HG03354 (cell line): ENCODE data around the gene DRD4.
"Not testable (repeated sequence)": the region's sequence is repeated elsewhere in the genome, so short reads cannot be mapped to it uniquely, and the experiment has no call there.

Experiments
- ATAC-seq: cut with Tn5 transposase; IDR thresholded peaks from one replicate; pipeline ENCODE4 v1.9.1; 2021; ENCODE audit warnings: mild to moderate bottlenecking; ENCODE audit not compliant: unreplicated experiment, poor library complexity, severe bottlenecking

DRD4 gene

DNA sequence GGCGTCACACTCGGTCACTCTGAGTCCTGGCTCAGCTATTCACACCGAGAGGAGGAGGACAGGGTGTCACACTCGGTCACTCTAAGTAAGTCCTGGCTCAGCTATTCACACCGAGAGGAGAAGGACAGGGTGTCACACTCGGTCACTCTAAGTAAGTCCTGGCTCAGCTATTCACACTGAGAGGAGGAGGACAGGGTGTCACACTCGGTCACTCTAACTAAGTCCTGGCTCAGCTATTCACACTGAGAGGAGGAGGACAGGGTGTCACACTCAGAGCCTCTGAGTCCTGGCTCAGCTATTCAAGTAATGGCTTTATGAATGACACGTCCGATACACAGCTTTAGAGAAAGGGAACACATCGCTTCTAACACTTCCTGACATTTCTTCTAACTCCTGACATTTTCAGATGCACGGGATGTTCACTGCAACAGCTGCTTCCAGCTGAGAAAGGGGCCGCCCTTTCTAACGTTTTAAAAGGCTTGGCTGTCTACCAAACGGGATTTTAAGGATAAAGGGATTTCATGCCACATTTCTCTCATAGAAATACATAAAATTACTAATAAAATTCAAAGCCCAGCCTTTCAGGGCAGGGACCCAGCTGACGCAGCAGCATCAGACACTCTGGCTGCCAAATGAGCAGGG lies 28.1 kb downstream of the DRD4 start:
- no peak for ATAC-seq

DNA sequence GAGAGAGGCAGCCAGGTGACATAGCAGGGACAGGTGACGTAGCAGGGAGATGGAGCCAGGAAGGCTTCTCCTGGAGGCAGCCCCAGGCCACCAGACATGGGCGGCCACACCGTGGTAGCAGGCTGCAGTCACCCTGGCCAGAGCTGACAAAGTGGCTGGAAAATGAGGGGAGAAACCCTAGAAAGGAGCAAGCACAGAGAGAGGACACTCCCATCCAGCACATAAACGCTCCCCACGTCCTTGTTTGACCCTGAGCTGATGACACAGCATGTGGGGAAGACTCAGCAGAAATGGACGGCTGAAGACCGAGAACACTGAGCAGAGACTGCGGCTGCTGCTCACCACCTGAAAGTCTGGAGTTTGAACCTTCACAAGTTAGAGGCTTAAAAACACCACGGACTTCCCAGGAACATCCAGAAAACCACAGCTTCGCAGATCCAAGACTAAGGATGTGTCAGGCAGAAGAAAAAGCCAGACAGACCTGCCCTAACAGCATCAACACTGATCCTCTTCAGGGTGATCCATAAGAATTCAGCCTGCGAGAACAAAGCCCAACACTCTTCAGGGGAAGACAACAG lies 28.7 kb downstream of the DRD4 start:
- no peak for ATAC-seq

DNA sequence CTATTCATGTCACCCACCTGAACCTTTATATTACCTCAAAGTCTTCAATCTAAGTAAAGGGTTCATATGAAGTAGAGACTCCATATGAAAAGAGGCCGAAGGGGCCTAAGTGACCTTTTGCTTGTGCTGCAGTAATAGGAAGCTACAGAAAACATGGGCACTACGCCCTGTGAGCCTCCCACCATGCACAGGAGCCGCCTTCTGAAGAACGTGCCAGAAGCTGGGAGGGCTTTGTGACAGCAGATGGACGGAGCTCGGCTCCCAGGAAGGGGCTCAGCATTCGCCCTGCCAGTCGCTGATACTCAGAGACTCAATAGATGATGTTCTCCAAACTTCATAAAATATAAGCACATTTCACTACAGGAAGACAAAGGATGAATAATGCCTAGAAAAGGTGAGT lies 36.8 kb downstream of the DRD4 start:
- no peak for ATAC-seq

GRCh38 chr11:674406-674805 lies 37.3 kb downstream of the DRD4 start:
- no peak for ATAC-seq

GRCh38 chr11:678297-678696 lies 41.2 kb downstream of the DRD4 start:
- no peak for ATAC-seq

- no peak for ATAC-seq
Measured at GRCh38 chr11:679271-680207, 42.5 kb downstream of the DRD4 start.

DNA sequence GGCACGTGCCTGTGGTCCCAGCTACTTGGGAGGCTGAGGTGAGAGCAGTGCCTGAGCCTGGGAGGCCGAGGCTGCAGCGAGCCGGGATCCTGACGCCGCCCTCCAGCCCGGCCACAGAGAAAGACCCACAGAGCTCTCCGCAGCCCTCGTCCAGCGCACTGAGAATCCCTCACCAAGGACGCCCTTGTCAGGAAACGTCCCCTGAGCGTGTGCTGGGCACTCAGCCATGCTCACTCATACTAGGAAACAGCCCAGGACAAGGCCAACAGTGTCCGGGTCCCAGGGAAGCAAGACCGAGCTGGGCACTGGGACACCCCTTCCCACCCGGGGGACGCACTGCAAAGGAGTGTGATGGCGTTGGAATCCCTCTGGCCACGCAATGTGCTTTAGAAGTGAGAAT lies 43.4 kb downstream of the DRD4 start:
- ATAC-seq = no peak

GRCh38 chr11:680970-681369 lies 43.9 kb downstream of the DRD4 start:
- no peak for ATAC-seq

DNA sequence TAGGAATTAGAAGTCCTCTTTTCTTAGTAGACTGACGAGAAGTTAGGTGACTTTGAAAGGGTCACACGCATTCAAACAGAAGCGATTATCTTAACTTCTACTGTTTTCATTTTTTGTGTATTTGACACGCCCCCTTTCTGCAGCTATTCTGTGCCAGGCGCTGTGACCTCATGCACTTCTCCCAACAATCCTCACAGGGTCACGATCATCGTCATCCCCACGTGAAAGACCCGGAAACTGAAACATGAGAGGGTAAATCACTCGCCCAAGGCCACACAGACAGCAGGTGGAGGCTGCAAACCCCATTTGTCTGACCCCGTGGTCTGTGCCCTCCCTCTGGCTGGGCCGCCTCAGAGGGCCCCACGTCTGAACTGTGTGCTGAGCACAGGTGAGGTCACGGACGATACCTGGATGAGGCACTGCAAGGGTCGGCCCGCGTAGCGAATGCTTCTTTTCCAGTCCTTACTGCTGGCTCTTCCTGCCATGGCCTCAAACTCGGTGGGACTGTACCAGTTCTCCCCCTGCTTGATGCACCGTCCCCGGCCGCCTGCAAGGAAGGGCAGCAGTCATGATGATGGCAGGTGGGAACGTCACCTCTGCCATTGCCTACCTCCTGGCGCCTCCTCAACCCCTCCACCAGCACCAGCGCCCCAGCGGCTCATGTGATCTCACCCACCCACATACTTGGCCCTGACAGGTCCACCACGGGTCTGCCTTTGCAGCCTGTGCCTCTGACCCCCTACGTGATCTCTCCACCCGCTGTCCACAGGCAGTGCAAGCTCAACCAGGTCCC lies 49.6 kb downstream of the DRD4 start:
- ATAC-seq = no peak

GRCh38 chr11:687751-688150 lies 50.7 kb downstream of the DRD4 start:
- ATAC-seq = no peak

GRCh38 chr11:688681-689080 lies 51.6 kb downstream of the DRD4 start:
- no peak for ATAC-seq

DNA sequence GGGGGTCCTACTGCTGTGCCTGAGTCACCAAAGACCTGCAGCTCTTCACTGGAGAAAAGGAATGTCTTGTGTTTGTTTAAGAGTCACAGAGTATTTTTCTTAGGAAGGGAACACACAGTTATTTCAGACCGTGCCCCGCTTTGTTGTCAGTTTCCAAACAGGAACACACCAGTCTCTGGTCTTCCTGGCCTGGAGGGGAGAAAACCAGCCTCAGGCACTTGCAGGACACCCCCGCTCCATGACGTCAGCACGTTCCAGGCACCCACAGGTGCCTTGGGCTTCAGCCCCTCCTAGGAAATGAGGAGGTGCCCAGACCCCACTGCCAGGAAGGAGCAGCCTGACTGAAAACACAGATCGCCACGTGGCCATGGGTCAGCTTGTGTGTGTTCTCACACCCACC lies 52.6 kb downstream of the DRD4 start:
- no peak for ATAC-seq

DNA sequence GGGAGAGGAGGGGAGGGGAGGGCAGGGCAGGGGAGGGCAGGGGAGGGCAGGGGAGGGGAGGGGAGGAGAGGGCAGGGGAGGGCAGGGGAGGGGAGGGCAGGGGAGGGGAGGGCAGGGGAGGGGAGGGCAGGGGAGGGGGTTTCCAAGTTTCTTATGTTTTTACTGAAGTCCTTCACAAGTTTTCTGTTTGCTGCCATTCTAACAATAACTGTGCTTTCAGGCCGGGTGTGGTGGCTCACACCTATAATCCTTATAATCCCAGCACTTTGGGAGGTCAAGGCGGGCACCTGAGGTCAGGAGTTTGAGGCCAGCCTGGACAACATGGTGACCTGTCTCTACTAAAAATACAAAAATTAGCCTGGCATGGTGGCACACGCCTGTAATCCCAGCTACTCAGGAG lies 53.2 kb downstream of the DRD4 start:
- ATAC-seq = not testable (repeated sequence)
